Measurements from ENCODE around the gene TBXAS1. TPM values are rescaled to one million over a fixed set of nuclear protein-coding genes. Genes with fewer than 3 reads are reported as not detected.

TBXAS1 gene
- total RNA-seq, 1 donor from 2014 or later: 0.26 TPM

DNA sequence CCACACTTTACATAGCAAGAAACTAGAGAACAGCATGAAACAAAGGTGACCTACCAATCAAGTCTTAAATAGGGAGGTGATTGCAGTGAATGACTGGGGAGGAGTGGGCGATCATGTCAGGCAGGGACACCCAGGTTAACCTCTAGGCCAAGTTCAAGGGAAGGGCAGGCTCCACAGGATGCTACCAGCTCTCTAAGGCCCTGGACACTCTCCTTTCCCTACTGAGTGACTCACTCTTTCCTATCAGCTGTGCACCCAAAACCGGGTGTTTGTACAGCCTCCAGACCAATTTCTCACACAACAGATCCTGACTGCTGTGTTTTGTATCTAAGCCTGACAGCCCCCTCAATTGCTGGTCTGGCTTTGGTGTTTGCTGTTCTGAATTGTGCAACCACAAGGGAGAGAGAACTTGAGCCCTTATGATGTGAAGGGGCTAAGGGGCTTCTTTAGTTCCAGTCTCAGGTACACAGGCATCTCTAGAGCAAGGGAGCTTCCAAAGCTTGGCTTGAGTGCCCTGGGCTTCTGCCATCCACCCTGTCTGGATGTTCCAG, 107.8 kb downstream of the TBXAS1 start:
- FAIRE-seq: peak; percentile 73
- Histone ChIP-seq H3K4me3 (ENCODE audit: low read depth, low read length) (no peak overlapping the region), H3K27me3 (ENCODE audit: control insufficient read depth, insufficient read depth, low read length) (no peaks in the 10 kb centered on the region), H3K36me3 (ENCODE audit: control insufficient read depth, insufficient read depth, low read length) (no peaks in the 10 kb centered on the region)
- DNase-seq (ENCODE audit: low read depth): peak; percentile 50
- TF ChIP-seq, protein P1, sequence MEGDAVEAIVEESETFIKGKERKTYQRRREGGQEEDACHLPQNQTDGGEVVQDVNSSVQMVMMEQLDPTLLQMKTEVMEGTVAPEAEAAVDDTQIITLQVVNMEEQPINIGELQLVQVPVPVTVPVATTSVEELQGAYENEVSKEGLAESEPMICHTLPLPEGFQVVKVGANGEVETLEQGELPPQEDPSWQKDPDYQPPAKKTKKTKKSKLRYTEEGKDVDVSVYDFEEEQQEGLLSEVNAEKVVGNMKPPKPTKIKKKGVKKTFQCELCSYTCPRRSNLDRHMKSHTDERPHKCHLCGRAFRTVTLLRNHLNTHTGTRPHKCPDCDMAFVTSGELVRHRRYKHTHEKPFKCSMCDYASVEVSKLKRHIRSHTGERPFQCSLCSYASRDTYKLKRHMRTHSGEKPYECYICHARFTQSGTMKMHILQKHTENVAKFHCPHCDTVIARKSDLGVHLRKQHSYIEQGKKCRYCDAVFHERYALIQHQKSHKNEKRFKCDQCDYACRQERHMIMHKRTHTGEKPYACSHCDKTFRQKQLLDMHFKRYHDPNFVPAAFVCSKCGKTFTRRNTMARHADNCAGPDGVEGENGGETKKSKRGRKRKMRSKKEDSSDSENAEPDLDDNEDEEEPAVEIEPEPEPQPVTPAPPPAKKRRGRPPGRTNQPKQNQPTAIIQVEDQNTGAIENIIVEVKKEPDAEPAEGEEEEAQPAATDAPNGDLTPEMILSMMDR (IDR thresholded peaks at IDR 0.05; ENCODE audit: insufficient read depth, low read length, severe bottlenecking): no peak

DNA sequence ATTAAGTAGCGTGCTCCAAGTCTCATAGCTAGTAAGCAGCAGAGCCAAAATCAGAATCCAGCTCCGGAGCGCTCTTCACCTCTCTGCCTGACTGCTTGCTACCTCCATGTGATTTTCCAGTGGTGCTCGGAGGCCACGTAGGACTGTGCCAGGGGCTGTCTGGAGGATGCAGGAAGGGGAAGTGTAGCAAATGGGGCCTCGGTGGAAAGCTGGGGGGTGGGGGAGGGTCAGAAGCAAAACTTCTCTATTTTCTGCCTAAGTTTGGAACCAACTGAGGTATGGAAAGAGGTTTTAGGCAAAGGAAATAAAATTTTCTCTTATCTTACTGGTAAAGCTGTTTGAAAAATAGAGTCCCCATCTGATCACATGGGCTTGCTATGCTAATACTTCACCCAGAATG, 108.7 kb downstream of the TBXAS1 start:
- DNase-seq (ENCODE audit: low read depth) (no peak), FAIRE-seq (no peak)
- TF ChIP-seq, protein P1 (IDR thresholded peaks at IDR 0.05; ENCODE audit: insufficient read depth, low read length, severe bottlenecking): no peak
- Histone ChIP-seq H3K4me3 (ENCODE audit: low read depth, low read length) (no peak overlapping the region), H3K36me3 (ENCODE audit: control insufficient read depth, insufficient read depth, low read length) (no peaks in the 10 kb centered on the region), H3K27me3 (ENCODE audit: control insufficient read depth, insufficient read depth, low read length) (no peaks in the 10 kb centered on the region)

DNA sequence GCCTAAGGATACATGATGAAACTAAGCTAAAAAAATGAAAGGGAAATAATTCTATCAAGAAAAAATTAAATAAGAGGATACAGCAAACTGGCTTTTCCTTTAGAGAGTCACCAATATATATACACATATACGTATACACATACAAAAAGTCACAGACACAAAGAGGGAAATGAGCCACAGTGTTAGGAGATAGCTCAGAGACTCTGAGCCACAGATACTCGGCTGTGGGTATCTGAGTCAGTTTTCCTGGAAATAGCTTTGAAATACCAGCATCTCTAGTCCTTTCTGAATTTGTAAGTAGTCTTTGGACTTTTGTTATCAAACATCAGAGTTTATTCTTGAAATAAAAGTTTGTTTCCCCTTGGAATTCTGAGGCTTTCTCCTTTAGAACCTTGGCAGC, 111.8 kb downstream of the TBXAS1 start:
- Histone ChIP-seq H3K4me3 (ENCODE audit: low read depth, low read length) (no peak overlapping the region), H3K36me3 (ENCODE audit: control insufficient read depth, insufficient read depth, low read length) (no peaks in the 10 kb centered on the region), H3K27me3 (ENCODE audit: control insufficient read depth, insufficient read depth, low read length) (peaks cover 2% of the 10 kb centered on the region)
- DNase-seq (ENCODE audit: low read depth): no peak
- FAIRE-seq: no peak
- TF ChIP-seq, protein P1 (IDR thresholded peaks at IDR 0.05; ENCODE audit: insufficient read depth, low read length, severe bottlenecking): no peak

DNA sequence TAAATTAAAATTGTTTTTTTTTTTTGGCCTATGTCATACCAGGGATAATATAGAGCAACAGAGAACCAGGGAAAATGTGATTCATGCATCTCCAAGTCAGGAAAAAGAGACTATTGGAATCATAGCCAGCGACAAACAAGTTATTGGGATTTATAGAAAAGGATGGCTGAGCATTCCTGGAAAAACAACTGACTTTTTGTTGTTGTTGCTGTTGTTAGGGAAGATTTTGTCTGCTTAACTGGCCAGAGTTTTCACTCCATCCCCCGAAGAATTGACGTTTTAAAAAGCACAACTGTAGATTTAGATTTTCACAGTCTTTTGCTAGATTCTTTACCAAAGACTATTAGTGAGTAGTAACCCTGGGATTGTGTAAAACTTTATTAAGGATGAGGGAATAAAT, 112.4 kb downstream of the TBXAS1 start:
- Histone ChIP-seq H3K27me3 (ENCODE audit: control insufficient read depth, insufficient read depth, low read length) (peaks cover 2% of the 10 kb centered on the region), H3K36me3 (ENCODE audit: control insufficient read depth, insufficient read depth, low read length) (no peaks in the 10 kb centered on the region), H3K4me3 (ENCODE audit: low read depth, low read length) (no peak overlapping the region)
- DNase-seq (ENCODE audit: low read depth): no peak
- TF ChIP-seq, protein P1 (IDR thresholded peaks at IDR 0.05; ENCODE audit: insufficient read depth, low read length, severe bottlenecking): no peak
- FAIRE-seq: no peak

DNA sequence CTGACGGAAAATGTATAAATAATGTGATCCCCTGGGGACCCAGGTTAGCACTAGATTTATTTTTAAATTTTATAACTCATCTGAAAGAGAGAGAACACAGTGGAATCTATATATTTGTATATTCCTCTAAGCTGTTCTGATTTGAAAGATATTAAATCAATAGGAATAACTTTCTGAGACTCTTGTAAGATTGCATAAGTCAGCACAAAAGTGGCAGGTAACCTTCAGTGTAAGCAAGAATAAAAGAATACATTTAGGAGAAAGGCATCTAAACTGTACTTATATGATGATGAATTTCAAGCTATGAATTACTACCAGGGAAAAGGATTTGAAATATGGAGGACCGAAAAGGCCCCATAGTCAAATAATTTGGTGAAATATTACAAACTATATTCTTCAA, 112.8 kb downstream of the TBXAS1 start:
- TF ChIP-seq, protein P1 (IDR thresholded peaks at IDR 0.05; ENCODE audit: insufficient read depth, low read length, severe bottlenecking): no peak
- Histone ChIP-seq H3K27me3 (ENCODE audit: control insufficient read depth, insufficient read depth, low read length) (peaks cover 2% of the 10 kb centered on the region), H3K4me3 (ENCODE audit: low read depth, low read length) (no peak overlapping the region), H3K36me3 (ENCODE audit: control insufficient read depth, insufficient read depth, low read length) (no peaks in the 10 kb centered on the region)
- no peak for FAIRE-seq
- DNase-seq (ENCODE audit: low read depth): no peak

DNA sequence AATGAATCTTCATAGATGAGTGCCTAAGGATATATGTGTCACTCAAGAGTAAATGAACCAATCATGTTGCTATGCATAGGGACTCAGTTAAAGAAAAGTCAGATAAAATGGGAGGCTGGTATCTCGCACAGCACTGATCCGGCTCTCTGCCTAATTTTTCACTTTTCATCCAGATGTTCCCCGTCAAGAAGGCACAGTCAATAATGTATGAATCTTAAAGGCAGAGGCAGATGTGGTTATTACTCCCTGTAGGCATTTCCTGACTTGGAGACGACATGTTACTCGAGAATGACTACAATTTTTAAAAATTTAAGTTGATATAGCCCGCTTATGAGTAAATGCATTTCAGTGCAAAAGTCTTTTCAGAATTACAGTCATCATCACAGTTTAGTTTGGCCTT, 113.6 kb downstream of the TBXAS1 start:
- TF ChIP-seq, protein P1 (IDR thresholded peaks at IDR 0.05; ENCODE audit: insufficient read depth, low read length, severe bottlenecking): no peak
- no peak for FAIRE-seq

More for the DNA sequence above, 113.6 kb downstream of the TBXAS1 start:
- H3K36me3 ChIP-seq (ENCODE audit: control insufficient read depth, insufficient read depth, low read length): no peaks in the 10 kb centered on the region
- DNase-seq (ENCODE audit: low read depth): no peak
- H3K4me3 ChIP-seq (ENCODE audit: low read depth, low read length): no peak overlapping the region
- peaks cover 2% of the 10 kb centered on the region for H3K27me3 ChIP-seq (ENCODE audit: control insufficient read depth, insufficient read depth, low read length)

All from bronchial epithelial cell (primary cell).